Epithelial cell of proximal tubule (primary cell): ENCODE measurements around the gene SDF2L1. TPM values are rescaled to one million over a fixed set of nuclear protein-coding genes. Genes with fewer than 3 reads are reported as not detected.

Experiments used
- DNase-seq: peaks from one replicate; pipeline ENCODE4 v3.0.0-alpha.2; 2011; ENCODE audit warnings: low read depth
- H3K4me3 ChIP-seq: 2 replicates; pipeline ENCODE4 v1.5.1; 2011; ENCODE audit warnings: low read depth, mild to moderate bottlenecking, low read length
- CTCF ChIP-seq: conservative IDR thresholded peaks from 2 replicates; pipeline ENCODE4 v1.5.1; 2012; ENCODE audit warnings: low read depth, mild to moderate bottlenecking, low read length
- total RNA-seq: library from RNA; depleted of rRNA; stranded (reverse); fragments of >200 nt; gene quantifications from 2 replicates; pipeline ENCODE4 v1.2.3, GENCODE V29; 2015

The SDF2L1 gene
- total RNA-seq, 1 donor from 2014 or later, result 93.2 TPM

- no peak for DNase-seq
- H3K4me3 ChIP-seq, result no peak overlapping the region
- TF ChIP-seq CTCF, result no peak
Measured at GRCh38 chr22:21660904-21661303, 18.8 kb downstream of the SDF2L1 start.

DNA sequence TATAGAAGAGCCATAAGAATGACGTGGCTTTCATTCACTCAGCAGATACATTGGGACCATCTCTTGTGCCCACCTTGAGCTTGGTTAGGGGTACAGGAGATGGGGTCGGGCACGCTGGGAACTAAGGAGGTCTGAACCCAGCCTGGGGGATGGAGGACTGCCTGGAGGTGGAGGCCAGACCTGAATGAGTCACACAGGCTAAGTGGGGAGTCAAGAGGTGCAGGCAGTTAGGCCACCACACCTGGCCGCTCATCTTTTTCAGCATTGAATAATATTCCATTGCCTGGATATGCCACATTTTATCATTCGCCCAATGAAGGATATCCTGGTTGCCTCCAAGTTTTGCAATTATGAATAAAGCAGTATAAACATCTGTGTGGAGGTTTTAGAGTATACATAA lies 19.9 kb downstream of the SDF2L1 start:
- no peak overlapping the region for H3K4me3 ChIP-seq
- no peak for TF ChIP-seq CTCF
- DNase-seq, result no peak

- DNase-seq, result no peak
- no peak overlapping the region for H3K4me3 ChIP-seq
- TF ChIP-seq CTCF, result no peak
Measured at GRCh38 chr22:21663738-21664137, 21.6 kb downstream of the SDF2L1 start.

- no peak for DNase-seq
- no peak for TF ChIP-seq CTCF
- H3K4me3 ChIP-seq, result peak overlapping the region; percentile 72
Measured at GRCh38 chr22:21665047-21665851, 23.1 kb downstream of the SDF2L1 start.

DNA sequence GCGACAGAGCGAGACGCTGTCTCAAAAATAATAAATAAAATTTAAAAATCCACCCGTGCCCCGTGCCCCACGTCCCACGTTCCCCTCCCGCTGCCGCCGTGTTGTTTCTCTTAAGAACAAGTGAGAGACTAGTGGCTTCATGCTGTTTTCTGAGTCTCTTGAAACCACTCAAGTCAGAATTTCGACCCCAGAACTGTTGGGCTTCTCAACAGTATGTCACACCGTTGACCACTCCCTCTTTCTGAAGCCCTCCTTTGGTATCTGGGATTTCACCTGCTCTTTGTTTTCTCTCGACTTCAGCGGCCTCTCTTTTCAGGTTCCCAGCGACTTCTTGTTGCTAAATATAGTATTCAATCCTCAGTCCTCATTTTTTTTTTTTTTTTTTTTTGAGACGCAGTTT lies 24.7 kb downstream of the SDF2L1 start:
- peak overlapping the region; percentile 72 for H3K4me3 ChIP-seq
- no peak for DNase-seq
- TF ChIP-seq CTCF, result no peak

GRCh38 chr22:21669026-21669425 lies 26.9 kb downstream of the SDF2L1 start:
- no peak for TF ChIP-seq CTCF
- no peak for DNase-seq
- no peak overlapping the region for H3K4me3 ChIP-seq

- no peak overlapping the region for H3K4me3 ChIP-seq
- no peak for TF ChIP-seq CTCF
- no peak for DNase-seq
Measured at GRCh38 chr22:21672107-21672629, 30.1 kb downstream of the SDF2L1 start.
